ENCODE data around the gene RASL12. TPM values are rescaled to one million over a fixed set of nuclear protein-coding genes. Genes with fewer than 3 reads are reported as not detected.
A peak's percentile ranks its signal among the peaks of the same experiment; 100 is the strongest.
"Not testable (repeated sequence)": the region's sequence is repeated elsewhere in the genome, so short reads cannot be mapped to it uniquely, and the experiment has no call there.

The RASL12 gene
- total RNA-seq, 2 experiments from 2014 or later = not detected

- Mint-ChIP-seq H3K9me3 (no peaks in the 10 kb centered on the region), H3K4me3 (no peak overlapping the region), H3K27ac (no peak overlapping the region), H3K36me3 (ENCODE audit: low read depth) (peaks cover 6% of the 10 kb centered on the region), H3K4me1 (peaks cover 1% of the 10 kb centered on the region), H3K27me3 (no peaks in the 10 kb centered on the region)
- ChIA-PET CTCF (no interaction called here), POLR2A (no interaction called here)
- DNase-seq = no peak
Observed at GRCh38 chr15:65097651-65098263, 30.0 kb upstream of the RASL12 start.

DNA sequence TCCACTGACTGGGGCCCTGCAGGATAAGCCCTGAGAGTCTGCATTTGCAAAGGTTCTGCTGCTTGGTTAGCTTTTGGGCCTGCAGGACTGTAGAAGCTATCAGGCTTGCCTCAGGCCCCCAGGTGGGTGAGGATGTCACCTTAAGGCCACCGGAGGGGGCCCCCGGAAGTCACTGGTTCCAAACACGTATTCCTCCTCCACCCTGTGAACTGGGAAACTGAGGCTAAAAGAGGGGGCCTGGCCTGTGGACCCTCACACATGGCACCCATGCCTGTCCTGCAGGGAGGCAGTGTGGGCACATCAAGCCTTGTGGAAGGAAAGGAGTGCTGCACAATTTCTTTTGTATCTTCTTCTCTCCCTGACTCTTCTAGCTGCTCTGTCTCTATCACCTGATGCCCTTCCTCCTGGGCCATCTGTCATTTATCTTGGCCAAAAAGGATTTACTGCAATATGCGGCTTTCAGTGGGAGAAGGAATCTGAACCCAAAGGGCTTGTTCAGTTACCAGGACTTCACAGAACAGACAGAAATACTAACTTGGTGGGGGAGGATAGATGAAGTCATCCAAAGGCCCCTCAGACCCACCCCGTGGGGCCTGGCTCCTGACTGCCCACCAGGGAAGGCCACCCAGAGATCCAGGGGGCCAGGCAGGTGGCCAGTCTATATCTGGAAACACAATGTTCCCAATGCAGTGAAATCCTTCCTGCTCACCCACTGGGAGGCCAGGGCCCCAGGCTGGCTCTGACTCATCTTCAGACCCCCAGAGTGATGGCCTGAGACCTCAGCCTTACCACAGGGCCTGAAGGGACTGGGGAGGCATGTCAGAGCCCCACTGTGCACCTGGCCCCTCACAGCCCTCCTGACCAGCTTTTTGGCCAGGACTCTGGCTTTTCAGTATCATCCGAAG is 28.9 kb upstream of the RASL12 start:
- H3K4me1 Mint-ChIP-seq = peaks cover 1% of the 10 kb centered on the region
- H3K4me3 Mint-ChIP-seq = no peak overlapping the region
- no peaks in the 10 kb centered on the region for H3K27me3 Mint-ChIP-seq
- peaks cover 5% of the 10 kb centered on the region for H3K36me3 Mint-ChIP-seq (ENCODE audit: low read depth)
- H3K9me3 Mint-ChIP-seq = no peaks in the 10 kb centered on the region
- POLR2A ChIA-PET = no interaction called here
- DNase-seq = no peak
- no peak overlapping the region for H3K27ac Mint-ChIP-seq
- CTCF ChIA-PET = interaction anchor here (1.2 kb wide), 1 partner anchor 42 kb away, joined by 4 read pairs; no protein-coding TSS in a partner anchor

DNA sequence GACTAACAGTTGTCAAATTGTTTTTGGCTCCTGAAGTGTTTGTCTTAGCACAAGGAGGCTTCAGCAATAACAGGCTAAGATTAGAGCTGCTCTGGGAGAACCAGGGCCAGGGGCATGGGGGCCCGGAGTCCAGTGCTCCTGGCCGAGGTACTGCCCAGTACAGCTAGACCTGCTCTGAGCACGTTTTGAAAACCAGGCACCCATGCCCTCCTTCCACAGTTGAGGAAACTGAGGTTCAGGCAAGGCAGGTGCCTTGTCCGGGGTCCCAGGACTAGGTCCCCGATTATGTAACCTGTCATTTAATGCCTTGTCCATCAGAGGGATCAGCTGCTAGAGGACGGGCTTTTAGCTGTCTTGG is 27.9 kb upstream of the RASL12 start:
- CTCF ChIA-PET = interaction anchor here (0.8 to 1.2 kb wide), 2 partner anchors 16 to 41 kb away, joined by 3 to 4 read pairs; no protein-coding TSS in a partner anchor
- POLR2A ChIA-PET = no interaction called here
- DNase-seq = no peak
- Mint-ChIP-seq H3K9me3 (no peaks in the 10 kb centered on the region), H3K36me3 (ENCODE audit: low read depth) (peaks cover 3% of the 10 kb centered on the region), H3K27me3 (no peaks in the 10 kb centered on the region), H3K27ac (no peak overlapping the region), H3K4me1 (no peaks in the 10 kb centered on the region), H3K4me3 (no peak overlapping the region)

DNA sequence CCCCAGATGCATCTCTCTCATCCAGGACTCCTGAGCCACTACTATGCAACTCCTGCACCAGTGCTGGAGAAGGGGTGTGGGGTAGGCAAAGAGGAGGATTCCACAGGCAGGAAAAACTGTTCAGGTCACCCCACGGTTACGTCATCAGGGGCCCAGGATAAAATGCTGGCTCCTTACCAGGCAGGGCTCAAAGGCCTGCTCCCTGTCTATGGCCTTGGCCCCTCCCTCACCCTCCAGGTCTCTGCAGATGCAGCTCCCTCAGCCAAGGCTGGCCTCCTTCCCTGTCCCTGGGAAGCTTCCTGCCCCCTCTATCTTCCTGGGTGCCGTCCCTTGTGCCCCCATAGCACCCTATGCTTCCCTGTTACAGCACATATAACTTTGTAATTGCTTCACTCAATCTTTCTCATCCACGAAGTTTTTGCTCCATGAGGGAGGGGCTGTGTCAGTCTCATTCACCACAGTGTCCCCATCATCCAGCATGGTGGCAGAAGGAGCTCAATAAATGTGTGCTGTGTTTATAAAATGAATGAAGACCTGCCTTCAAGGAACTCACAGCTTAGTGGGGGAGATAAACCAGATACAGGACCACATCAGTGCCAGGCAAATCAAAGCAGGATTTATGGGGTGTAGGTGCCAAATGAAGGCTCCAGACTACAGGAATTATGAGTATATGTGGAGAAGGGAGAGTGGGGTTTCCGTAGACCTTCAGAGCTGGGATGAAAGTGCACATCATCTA is 27.4 kb upstream of the RASL12 start:
- H3K36me3 Mint-ChIP-seq (ENCODE audit: low read depth) = peaks cover 3% of the 10 kb centered on the region
- no peak overlapping the region for H3K27ac Mint-ChIP-seq
- H3K27me3 Mint-ChIP-seq = no peaks in the 10 kb centered on the region
- no peaks in the 10 kb centered on the region for H3K4me1 Mint-ChIP-seq
- ChIA-PET CTCF (interaction anchor here (0.8 to 1.2 kb wide), 2 partner anchors 16 to 40 kb away, joined by 3 to 4 read pairs; no protein-coding TSS in a partner anchor), POLR2A (no interaction called here)
- H3K4me3 Mint-ChIP-seq = no peak overlapping the region
- H3K9me3 Mint-ChIP-seq = no peaks in the 10 kb centered on the region
- no peak for DNase-seq

DNA sequence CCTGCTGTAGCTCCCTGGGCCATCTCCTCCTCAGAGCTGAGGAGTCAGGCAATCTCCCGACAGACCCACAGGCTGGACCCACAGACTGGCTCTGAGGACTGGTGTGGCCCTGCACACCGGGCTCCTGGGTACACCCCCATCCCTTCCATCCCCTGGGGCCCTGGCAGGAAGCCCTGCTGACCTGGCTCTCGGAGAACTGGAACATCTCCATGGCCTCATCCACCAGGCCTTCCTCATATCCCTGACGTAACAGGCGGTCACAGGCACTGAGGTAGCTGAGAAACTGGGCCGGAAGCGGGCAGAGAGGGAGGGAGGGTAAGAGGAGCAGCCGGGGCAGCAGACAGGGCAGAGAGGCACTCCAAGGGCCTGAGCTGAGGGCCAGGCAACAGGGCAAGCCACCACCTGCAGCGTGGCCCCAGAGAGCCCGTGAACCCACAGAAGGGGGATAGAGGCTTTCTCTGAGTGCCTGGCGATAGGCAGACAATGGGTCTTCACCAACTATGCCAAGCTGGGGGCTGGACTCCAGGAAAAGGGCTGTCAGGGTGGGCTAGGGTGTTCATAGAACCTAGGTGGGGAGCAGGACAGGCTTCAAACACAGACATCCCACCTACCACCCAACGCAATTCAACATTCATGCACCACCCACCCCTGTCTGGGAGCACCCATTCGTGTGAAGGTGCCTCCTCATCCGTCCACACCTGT is 26.7 kb upstream of the RASL12 start:
- CTCF ChIA-PET = no interaction called here
- H3K36me3 Mint-ChIP-seq (ENCODE audit: low read depth) = peaks cover 3% of the 10 kb centered on the region
- H3K27me3 Mint-ChIP-seq = no peaks in the 10 kb centered on the region
- POLR2A ChIA-PET = no interaction called here
- H3K27ac Mint-ChIP-seq = peak overlapping the region; percentile 43
- H3K4me3 Mint-ChIP-seq = no peak overlapping the region
- H3K4me1 Mint-ChIP-seq = no peaks in the 10 kb centered on the region
- H3K9me3 Mint-ChIP-seq = no peaks in the 10 kb centered on the region
- no peak for DNase-seq

- H3K27me3 Mint-ChIP-seq; H3K4me1 Mint-ChIP-seq; H3K4me3 Mint-ChIP-seq; POLR2A ChIA-PET; DNase-seq; H3K36me3 Mint-ChIP-seq (ENCODE audit: low read depth); CTCF ChIA-PET; H3K9me3 Mint-ChIP-seq: not testable (repeated sequence)
- H3K27ac Mint-ChIP-seq = peak overlapping the region; percentile 20
Observed at GRCh38 chr15:65093793-65094170, 26.0 kb upstream of the RASL12 start.

- no peak overlapping the region for H3K27ac Mint-ChIP-seq
- no peak for DNase-seq
- CTCF ChIA-PET = interaction anchor here (1.0 kb wide), 1 partner anchor 15 kb away, joined by 3 read pairs; no protein-coding TSS in a partner anchor
Observed at GRCh38 chr15:65092911-65093792, 25.4 kb upstream of the RASL12 start.

GRCh38 chr15:65091946-65092770 is 24.4 kb upstream of the RASL12 start:
- no peak overlapping the region for H3K4me3 Mint-ChIP-seq
- ChIA-PET CTCF (interaction anchor here (1.0 to 1.4 kb wide), 2 partner anchors 14 kb away, joined by 3 read pairs; no protein-coding TSS in a partner anchor), POLR2A (no interaction called here)
- H3K27ac Mint-ChIP-seq = no peak overlapping the region
- H3K27me3 Mint-ChIP-seq = no peaks in the 10 kb centered on the region
- no peaks in the 10 kb centered on the region for H3K4me1 Mint-ChIP-seq
- H3K9me3 Mint-ChIP-seq = no peaks in the 10 kb centered on the region
- DNase-seq = no peak
- H3K36me3 Mint-ChIP-seq (ENCODE audit: low read depth) = no peaks in the 10 kb centered on the region

More at GRCh38 chr15:65092911-65093792, 25.4 kb upstream of the RASL12 start:
- H3K4me1 Mint-ChIP-seq = no peaks in the 10 kb centered on the region
- no peaks in the 10 kb centered on the region for H3K27me3 Mint-ChIP-seq
- no peaks in the 10 kb centered on the region for H3K36me3 Mint-ChIP-seq (ENCODE audit: low read depth)
- H3K4me3 Mint-ChIP-seq = no peak overlapping the region
- no peaks in the 10 kb centered on the region for H3K9me3 Mint-ChIP-seq
- POLR2A ChIA-PET = no interaction called here

DNA sequence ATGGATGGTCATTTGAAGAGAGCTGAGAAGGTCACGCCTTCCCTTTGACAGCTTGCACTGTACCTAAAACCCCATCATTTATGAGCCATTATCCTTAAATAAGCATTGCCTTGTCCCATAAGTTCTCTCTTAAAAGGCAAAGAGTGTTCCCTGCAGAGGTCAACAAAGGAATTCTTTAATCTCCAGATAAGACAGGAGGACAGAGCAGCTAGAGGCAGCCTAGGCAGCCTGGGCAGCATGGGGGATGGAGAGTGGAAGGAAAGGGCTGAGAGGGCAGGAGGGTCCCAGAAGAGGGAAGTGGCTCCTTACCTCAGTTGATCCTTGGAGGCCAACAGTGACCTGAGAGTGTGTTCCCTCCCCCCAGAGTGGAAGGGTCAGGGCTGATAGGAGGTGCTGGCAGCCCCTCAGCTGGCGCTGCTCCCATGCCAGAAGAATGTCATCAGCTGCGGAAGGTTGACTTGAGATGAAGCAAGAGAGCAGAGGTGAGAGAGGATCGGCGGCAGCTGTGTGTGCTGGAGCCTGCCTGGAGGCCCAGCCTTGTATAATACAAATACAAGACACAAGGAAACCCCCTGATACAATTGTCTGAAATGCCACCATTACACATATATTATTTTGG is 21.5 kb upstream of the RASL12 start:
- Mint-ChIP-seq H3K4me3 (no peak overlapping the region), H3K36me3 (ENCODE audit: low read depth) (no peaks in the 10 kb centered on the region), H3K4me1 (no peaks in the 10 kb centered on the region), H3K9me3 (no peaks in the 10 kb centered on the region), H3K27me3 (peaks cover 3% of the 10 kb centered on the region), H3K27ac (no peak overlapping the region)
- ChIA-PET CTCF (interaction anchor here (0.7 kb wide), 1 partner anchor 210 kb away, joined by 3 read pairs; no protein-coding TSS in a partner anchor), POLR2A (interaction anchor here (0.6 kb wide), 1 partner anchor 1374 kb away, joined by 3 read pairs; no protein-coding TSS in a partner anchor)
- no peak for DNase-seq

- no peak for DNase-seq
- H3K4me1 Mint-ChIP-seq = no peaks in the 10 kb centered on the region
- ChIA-PET POLR2A (interaction anchor here (0.6 kb wide), 1 partner anchor 1375 kb away, joined by 3 read pairs; no protein-coding TSS in a partner anchor), CTCF (no interaction called here)
- no peaks in the 10 kb centered on the region for H3K36me3 Mint-ChIP-seq (ENCODE audit: low read depth)
- H3K27ac Mint-ChIP-seq = no peak overlapping the region
- H3K4me3 Mint-ChIP-seq = no peak overlapping the region
- peaks cover 7% of the 10 kb centered on the region for H3K27me3 Mint-ChIP-seq
- H3K9me3 Mint-ChIP-seq = no peaks in the 10 kb centered on the region
Observed at GRCh38 chr15:65088643-65089021, 20.8 kb upstream of the RASL12 start.
